Glutamatergic neuron (in vitro differentiated cells): Measurements from ENCODE around the gene NEUROD2. TPM values are rescaled to one million over a fixed set of nuclear protein-coding genes. Genes with fewer than 3 reads are reported as not detected.
A peak's percentile ranks its signal among the peaks of the same experiment; 100 is the strongest.

Source experiments
- DNase-seq: peaks from one replicate; pipeline ENCODE4 v3.0.0; 2022
- H3K27ac Mint-ChIP-seq: one replicate; pipeline ENCODE4 v1.8.0; 2020; ENCODE audit warnings: mild to moderate bottlenecking, mixed read lengths, inconsistent platforms; ENCODE audit not compliant: unreplicated experiment
- H3K27me3 Mint-ChIP-seq: one replicate; pipeline ENCODE4 v1.8.0; 2020; ENCODE audit warnings: mild to moderate bottlenecking, moderate library complexity, mixed read lengths, inconsistent platforms; ENCODE audit not compliant: unreplicated experiment
- H3K36me3 Mint-ChIP-seq: one replicate; pipeline ENCODE4 v1.8.0; 2020; ENCODE audit warnings: mild to moderate bottlenecking, mixed read lengths, inconsistent platforms; ENCODE audit not compliant: unreplicated experiment
- H3K4me1 Mint-ChIP-seq: one replicate; pipeline ENCODE4 v1.8.0; 2020; ENCODE audit warnings: mild to moderate bottlenecking, low read depth, mixed read lengths, inconsistent platforms; ENCODE audit not compliant: unreplicated experiment
- H3K4me3 Mint-ChIP-seq: one replicate; pipeline ENCODE4 v1.8.0; 2020; ENCODE audit warnings: mild to moderate bottlenecking, mixed read lengths, inconsistent platforms; ENCODE audit not compliant: unreplicated experiment
- H3K9me3 Mint-ChIP-seq: one replicate; pipeline ENCODE4 v1.8.0; 2020; ENCODE audit warnings: mild to moderate bottlenecking, moderate library complexity, mixed read lengths, inconsistent platforms; ENCODE audit not compliant: unreplicated experiment
- CTCF ChIP-seq: fragments of 200-600 bp; sonication (generic); IDR thresholded peaks from one replicate; pipeline ENCODE4 v1.5.0; 2021; ENCODE audit not compliant: partially characterized antibody, unreplicated experiment
- total RNA-seq: library from RNA; stranded (reverse); fragmentation: NEBNext Ultra II Directional; extraction: Animal tissue kit (Norgen Biotek cat#: 25700); gene quantifications from one replicate; pipeline ENCODE4 v1.2.1, GENCODE V29; 2021; ENCODE audit not compliant: unreplicated experiment

The NEUROD2 gene
- total RNA-seq, 1 donor from 2014 or later, result 6.3 TPM

- no peak for TF ChIP-seq CTCF
- Mint-ChIP-seq H3K4me3 (peak overlapping the region; percentile 88), H3K27me3 (peaks cover 20% of the 10 kb centered on the region), H3K27ac (peak overlapping the region; percentile 28), H3K36me3 (no peaks in the 10 kb centered on the region), H3K9me3 (peaks cover 6% of the 10 kb centered on the region), H3K4me1 (peaks cover 27% of the 10 kb centered on the region)
- peak; percentile 67 for DNase-seq
Measured at GRCh38 chr17:39607057-39607850, 466 bp downstream of the NEUROD2 start.

GRCh38 chr17:39606434-39607056 is 1.2 kb downstream of the NEUROD2 start:
- no peak for TF ChIP-seq CTCF
- Mint-ChIP-seq H3K27me3 (peaks cover 26% of the 10 kb centered on the region), H3K4me1 (peaks cover 33% of the 10 kb centered on the region), H3K27ac (no peak overlapping the region), H3K4me3 (no peak overlapping the region), H3K9me3 (peaks cover 6% of the 10 kb centered on the region), H3K36me3 (no peaks in the 10 kb centered on the region)
- peak; percentile 57 for DNase-seq

- Mint-ChIP-seq H3K27me3 (peaks cover 31% of the 10 kb centered on the region), H3K9me3 (peaks cover 6% of the 10 kb centered on the region)
- DNase-seq, result no peak
Measured at GRCh38 chr17:39605492-39606433, 2.0 kb downstream of the NEUROD2 start.

GRCh38 chr17:39604911-39605491 is 2.7 kb downstream of the NEUROD2 start:
- Mint-ChIP-seq H3K27me3 (peaks cover 37% of the 10 kb centered on the region), H3K4me1 (peaks cover 38% of the 10 kb centered on the region), H3K9me3 (peaks cover 6% of the 10 kb centered on the region), H3K36me3 (no peaks in the 10 kb centered on the region), H3K27ac (no peak overlapping the region), H3K4me3 (peak overlapping the region; percentile 73)
- DNase-seq, result no peak
- no peak for TF ChIP-seq CTCF

More at GRCh38 chr17:39605492-39606433, 2.0 kb downstream of the NEUROD2 start:
- Mint-ChIP-seq H3K4me3 (peak overlapping the region; percentile 77), H3K27ac (no peak overlapping the region), H3K4me1 (peaks cover 35% of the 10 kb centered on the region), H3K36me3 (no peaks in the 10 kb centered on the region)
- no peak for TF ChIP-seq CTCF
